Ascending aorta (tissue), 2 donors: ENCODE results near the gene CCDC169. TPM values are rescaled to one million over a fixed set of nuclear protein-coding genes. Genes with fewer than 3 reads are reported as not detected.

ENCODE experiments used
- DNase-seq, 2 donors: peaks; one replicate each; pipeline ENCODE4 v3.0.0-alpha.2; 2019; ENCODE audit warnings: low spot score in 2 of 2
- H3K27ac ChIP-seq, 2 donors: fragments of 200-600 bp; sonication (generic); one replicate each; pipeline ENCODE4 v1.5.1; 2016 to 2017; ENCODE audit warnings: mild to moderate bottlenecking in 1 of 2
- H3K27me3 ChIP-seq: fragments of 200-600 bp; sonication (generic); one replicate; pipeline ENCODE4 v1.5.1; 2017
- H3K36me3 ChIP-seq, 2 donors: fragments of 200-600 bp; sonication (generic); one replicate each; pipeline ENCODE4 v1.5.1; 2016
- H3K4me1 ChIP-seq, 2 donors: fragments of 200-600 bp; sonication (generic); one replicate each; pipeline ENCODE4 v1.5.1; 2016 to 2017; ENCODE audit warnings: mild to moderate bottlenecking in 1 of 2
- H3K4me3 ChIP-seq, 2 donors: fragments of 200-600 bp; sonication (generic); one replicate each; pipeline ENCODE4 v1.5.1; 2016 to 2017; ENCODE audit warnings: mild to moderate bottlenecking in 1 of 2
- H3K9me3 ChIP-seq, 2 donors: fragments of 200-600 bp; sonication (generic); one replicate each; pipeline ENCODE4 v1.5.1; 2016
- CTCF ChIP-seq, 3 experiments: fragments of 200-600 bp in 2 of 3; fragments of 450-650 bp in 1 of 3; sonication (generic) in 2 of 3; IDR thresholded peaks; one replicate each; pipeline ENCODE4 v1.5.1; 2016 to 2019; ENCODE audit warnings: antibody characterized with exemption in 3 of 3, mild to moderate bottlenecking in 1 of 3, moderate library complexity in 1 of 3
- intact Hi-C: fragments of 100-400 bp; cut with DNase I; formaldehyde crosslinking; loops from one replicate; pipeline ENCODE4 v1.15.1; 2023
- total RNA-seq: library from RNA; depleted of rRNA; stranded (reverse); fragments of >200 nt; gene quantifications from one replicate; pipeline ENCODE4 v1.1.0, GENCODE V29; 2016

The CCDC169 gene
- total RNA-seq, 1 donor from 2014 or later = 4.7 TPM

- no peaks in the 10 kb centered on the region for H3K36me3 ChIP-seq
- DNase-seq = no peak
- no peaks in the 10 kb centered on the region for H3K27me3 ChIP-seq
- intact Hi-C loops = no loop called here
- no peaks in the 10 kb centered on the region for H3K4me1 ChIP-seq
- TF ChIP-seq CTCF (IDR thresholded peaks at IDR 0.05) = no peak
- no peaks in the 10 kb centered on the region for H3K9me3 ChIP-seq
- no peak overlapping the region for H3K4me3 ChIP-seq
- no peak overlapping the region for H3K27ac ChIP-seq
Measured at GRCh38 chr13:36288794-36289391, 8.7 kb downstream of the CCDC169 start.

GRCh38 chr13:36286006-36286405 lies 11.6 kb downstream of the CCDC169 start:
- no peak for TF ChIP-seq CTCF (IDR thresholded peaks at IDR 0.05)
- Histone ChIP-seq H3K27ac (no peak overlapping the region), H3K9me3 (no peaks in the 10 kb centered on the region), H3K4me3 (no peak overlapping the region), H3K36me3 (no peaks in the 10 kb centered on the region), H3K27me3 (no peaks in the 10 kb centered on the region), H3K4me1 (no peaks in the 10 kb centered on the region)
- DNase-seq = no peak
- intact Hi-C loops = no loop called here

- Histone ChIP-seq H3K9me3 (no peaks in the 10 kb centered on the region), H3K27ac (no peak overlapping the region), H3K27me3 (no peaks in the 10 kb centered on the region), H3K4me3 (no peak overlapping the region), H3K36me3 (no peaks in the 10 kb centered on the region), H3K4me1 (no peaks in the 10 kb centered on the region)
- DNase-seq = no peak
- TF ChIP-seq CTCF (IDR thresholded peaks at IDR 0.05) = peak; percentile 49 to 80 (median 77)
- intact Hi-C loops = loop anchor here (2.0 to 5.0 kb wide), 2 partner anchors 112 to 454 kb away; no protein-coding TSS in a partner anchor
Measured at GRCh38 chr13:36282821-36283432, 14.7 kb downstream of the CCDC169 start.

- Histone ChIP-seq H3K4me1 (no peaks in the 10 kb centered on the region), H3K27me3 (no peaks in the 10 kb centered on the region), H3K4me3 (no peak overlapping the region), H3K9me3 (no peaks in the 10 kb centered on the region), H3K36me3 (no peaks in the 10 kb centered on the region), H3K27ac (no peak overlapping the region)
- DNase-seq = no peak
- intact Hi-C loops = loop anchor here (1.0 kb wide), 1 partner anchor 297 kb away; no protein-coding TSS in a partner anchor
- peak; percentile 13 to 66 (median 46) for TF ChIP-seq CTCF (IDR thresholded peaks at IDR 0.05)
Measured at GRCh38 chr13:36275190-36276002, 22.2 kb downstream of the CCDC169 start.

- no peak overlapping the region for H3K4me3 ChIP-seq
- no peaks in the 10 kb centered on the region for H3K27me3 ChIP-seq
- TF ChIP-seq CTCF (IDR thresholded peaks at IDR 0.05) = no peak
- no peaks in the 10 kb centered on the region for H3K4me1 ChIP-seq
- H3K9me3 ChIP-seq = no peaks in the 10 kb centered on the region
- intact Hi-C loops = no loop called here
- DNase-seq = no peak
- no peak overlapping the region for H3K27ac ChIP-seq
- no peaks in the 10 kb centered on the region for H3K36me3 ChIP-seq
Measured at GRCh38 chr13:36273431-36273830, 24.2 kb downstream of the CCDC169 start.
